ENCODE measurements around the gene NDUFA6.

DNA sequence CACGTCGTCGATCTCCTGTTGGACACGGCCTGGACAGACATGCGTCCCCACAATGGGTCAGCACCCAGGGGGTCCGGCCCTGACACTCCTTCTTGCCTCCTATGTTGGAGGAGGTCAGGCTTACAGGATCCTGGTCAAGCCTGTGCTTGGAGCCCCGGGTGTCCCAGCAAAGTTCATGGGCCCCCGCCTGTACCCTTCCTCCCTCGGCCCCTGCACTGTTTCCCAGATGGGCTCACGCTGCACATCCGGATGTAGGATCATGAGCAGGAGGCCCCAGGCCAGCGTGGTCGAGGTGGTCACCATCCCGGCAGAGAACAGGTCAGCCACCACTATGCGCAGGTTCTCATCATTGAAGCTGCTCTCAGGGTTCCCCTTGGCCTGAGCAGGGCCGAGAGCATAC lies 37.0 kb upstream of the NDUFA6 start:
- TF ChIP-seq, protein P1, sequence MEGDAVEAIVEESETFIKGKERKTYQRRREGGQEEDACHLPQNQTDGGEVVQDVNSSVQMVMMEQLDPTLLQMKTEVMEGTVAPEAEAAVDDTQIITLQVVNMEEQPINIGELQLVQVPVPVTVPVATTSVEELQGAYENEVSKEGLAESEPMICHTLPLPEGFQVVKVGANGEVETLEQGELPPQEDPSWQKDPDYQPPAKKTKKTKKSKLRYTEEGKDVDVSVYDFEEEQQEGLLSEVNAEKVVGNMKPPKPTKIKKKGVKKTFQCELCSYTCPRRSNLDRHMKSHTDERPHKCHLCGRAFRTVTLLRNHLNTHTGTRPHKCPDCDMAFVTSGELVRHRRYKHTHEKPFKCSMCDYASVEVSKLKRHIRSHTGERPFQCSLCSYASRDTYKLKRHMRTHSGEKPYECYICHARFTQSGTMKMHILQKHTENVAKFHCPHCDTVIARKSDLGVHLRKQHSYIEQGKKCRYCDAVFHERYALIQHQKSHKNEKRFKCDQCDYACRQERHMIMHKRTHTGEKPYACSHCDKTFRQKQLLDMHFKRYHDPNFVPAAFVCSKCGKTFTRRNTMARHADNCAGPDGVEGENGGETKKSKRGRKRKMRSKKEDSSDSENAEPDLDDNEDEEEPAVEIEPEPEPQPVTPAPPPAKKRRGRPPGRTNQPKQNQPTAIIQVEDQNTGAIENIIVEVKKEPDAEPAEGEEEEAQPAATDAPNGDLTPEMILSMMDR (IDR thresholded peaks at IDR 0.05 in 8 of 11, conservative IDR thresholded peaks at IDR 0.05 in 3 of 11) = no peak
- no peak for TF ChIP-seq POLR2A (IDR thresholded peaks at IDR 0.05)

Data from spleen (tissue), 7 donors.